ENCODE results near the gene CHRDL2. TPM values are rescaled to one million over a fixed set of nuclear protein-coding genes. Genes with fewer than 3 reads are reported as not detected.

CHRDL2 gene
- total RNA-seq, 1 experiment from 2014 or later: 2.5 TPM

DNA sequence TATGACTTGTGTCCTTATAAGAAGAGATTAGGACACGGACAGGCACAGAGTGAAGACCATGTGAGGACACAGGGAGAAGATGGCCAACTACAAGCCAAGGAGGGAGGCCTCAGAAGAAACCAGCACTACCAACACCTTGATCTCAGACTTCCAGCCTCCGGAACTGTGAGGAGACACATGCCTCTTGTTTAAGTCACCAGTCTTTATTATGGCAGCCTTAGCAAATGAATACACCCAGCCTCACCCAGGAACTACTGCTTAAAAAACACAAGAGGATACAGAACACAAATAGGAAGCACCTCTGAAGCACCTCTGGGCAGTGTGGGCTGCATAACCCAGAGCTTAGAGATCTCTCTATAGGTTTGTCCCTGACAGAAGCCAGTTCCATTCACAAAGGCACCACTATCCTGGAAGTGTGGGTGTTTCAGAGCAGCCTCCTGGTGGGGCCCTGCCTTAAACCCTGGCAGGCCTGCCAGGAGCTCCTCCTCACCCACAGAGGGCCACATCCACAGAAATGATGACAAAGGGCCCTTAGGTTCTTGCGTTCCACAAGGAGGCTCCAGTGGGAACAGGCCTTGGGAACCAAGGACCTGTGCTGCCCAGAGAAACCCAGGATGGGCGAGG is 58.8 kb downstream of the CHRDL2 start:
- H3K36me3 ChIP-seq (ENCODE audit: control insufficient read depth, insufficient read depth, low read length): no peaks in the 10 kb centered on the region
- H3K4me1 ChIP-seq: no peaks in the 10 kb centered on the region
- H3K36me3 Mint-ChIP-seq (ENCODE audit: insufficient read depth, unreplicated experiment): no peaks in the 10 kb centered on the region
- no TSS peak for BruUV-seq (replicated peaks)
- no peak overlapping the region for H3K4me3 ChIP-seq (ENCODE audit: low read depth, low read length)
- no peaks in the 10 kb centered on the region for H3K27me3 Mint-ChIP-seq (ENCODE audit: insufficient read depth, unreplicated experiment)
- TF ChIP-seq, protein P1, sequence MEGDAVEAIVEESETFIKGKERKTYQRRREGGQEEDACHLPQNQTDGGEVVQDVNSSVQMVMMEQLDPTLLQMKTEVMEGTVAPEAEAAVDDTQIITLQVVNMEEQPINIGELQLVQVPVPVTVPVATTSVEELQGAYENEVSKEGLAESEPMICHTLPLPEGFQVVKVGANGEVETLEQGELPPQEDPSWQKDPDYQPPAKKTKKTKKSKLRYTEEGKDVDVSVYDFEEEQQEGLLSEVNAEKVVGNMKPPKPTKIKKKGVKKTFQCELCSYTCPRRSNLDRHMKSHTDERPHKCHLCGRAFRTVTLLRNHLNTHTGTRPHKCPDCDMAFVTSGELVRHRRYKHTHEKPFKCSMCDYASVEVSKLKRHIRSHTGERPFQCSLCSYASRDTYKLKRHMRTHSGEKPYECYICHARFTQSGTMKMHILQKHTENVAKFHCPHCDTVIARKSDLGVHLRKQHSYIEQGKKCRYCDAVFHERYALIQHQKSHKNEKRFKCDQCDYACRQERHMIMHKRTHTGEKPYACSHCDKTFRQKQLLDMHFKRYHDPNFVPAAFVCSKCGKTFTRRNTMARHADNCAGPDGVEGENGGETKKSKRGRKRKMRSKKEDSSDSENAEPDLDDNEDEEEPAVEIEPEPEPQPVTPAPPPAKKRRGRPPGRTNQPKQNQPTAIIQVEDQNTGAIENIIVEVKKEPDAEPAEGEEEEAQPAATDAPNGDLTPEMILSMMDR (IDR thresholded peaks at IDR 0.05; ENCODE audit: insufficient read depth in 1 of 2, low read depth in 1 of 2, low read length in 1 of 2, severe bottlenecking in 1 of 2, unreplicated experiment in 1 of 2): no peak
- intact Hi-C loops (cut with micrococcal nuclease; ENCODE audit: unreplicated experiment): no loop called here
- no peaks in the 10 kb centered on the region for H3K27me3 ChIP-seq (replicated peaks; ENCODE audit: control insufficient read depth, insufficient read depth, low read length)
- no peak for DNase-seq
- no peak overlapping the region for H3K4me3 Mint-ChIP-seq (ENCODE audit: unreplicated experiment)
- H3K27ac Mint-ChIP-seq (ENCODE audit: unreplicated experiment): no peak overlapping the region
- no peaks in the 10 kb centered on the region for H3K9me3 ChIP-seq
- POLR2A ChIA-PET: no interaction called here
- CTCF ChIA-PET: interaction anchor here (0.9 kb wide), 1 partner anchor 67 kb away, joined by 3 read pairs; no protein-coding TSS in a partner anchor
- no peaks in the 10 kb centered on the region for H3K9me3 Mint-ChIP-seq (ENCODE audit: unreplicated experiment)
- peaks cover 8% of the 10 kb centered on the region for H3K4me1 Mint-ChIP-seq (ENCODE audit: low read depth, unreplicated experiment)

DNA sequence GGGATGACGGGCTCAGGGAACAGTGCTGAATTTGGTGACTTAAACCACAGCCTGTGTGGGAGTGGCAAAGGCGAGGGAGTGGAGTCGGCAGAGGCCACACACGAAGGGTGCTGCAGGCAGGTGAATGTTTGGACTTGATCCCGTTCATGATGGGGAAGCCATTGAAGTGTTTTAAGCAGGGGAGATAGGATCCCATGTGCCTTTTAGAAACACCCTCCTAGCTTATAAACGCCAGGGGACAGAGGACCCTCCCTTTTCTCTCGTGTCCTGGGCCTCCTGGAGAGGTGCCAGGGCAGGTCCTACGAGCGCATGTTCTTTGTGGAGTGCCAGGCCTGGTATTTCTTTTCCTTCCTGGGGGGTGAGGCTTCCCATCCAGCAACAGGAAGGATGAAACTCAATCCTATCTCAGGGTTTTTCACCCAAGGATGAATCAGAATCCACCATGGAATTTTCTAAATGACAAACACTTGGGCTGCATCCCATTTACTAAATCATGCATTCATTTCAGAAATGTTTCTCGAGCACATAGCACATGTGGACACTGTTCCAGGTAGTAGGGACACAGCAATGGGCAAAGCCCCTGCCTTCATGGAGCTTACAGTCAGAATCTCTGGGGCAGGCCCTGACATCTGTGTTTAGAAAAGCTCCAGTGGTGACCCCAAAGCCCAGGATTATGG is 59.6 kb downstream of the CHRDL2 start:
- Mint-ChIP-seq H3K4me3 (ENCODE audit: unreplicated experiment) (no peak overlapping the region), H3K27ac (ENCODE audit: unreplicated experiment) (no peak overlapping the region), H3K9me3 (ENCODE audit: unreplicated experiment) (no peaks in the 10 kb centered on the region), H3K27me3 (ENCODE audit: insufficient read depth, unreplicated experiment) (no peaks in the 10 kb centered on the region), H3K4me1 (ENCODE audit: low read depth, unreplicated experiment) (peaks cover 8% of the 10 kb centered on the region), H3K36me3 (ENCODE audit: insufficient read depth, unreplicated experiment) (no peaks in the 10 kb centered on the region)
- CTCF ChIA-PET: interaction anchor here (1.1 kb wide), 1 partner anchor 258 kb away, joined by 3 read pairs; no protein-coding TSS in a partner anchor
- Histone ChIP-seq H3K36me3 (ENCODE audit: control insufficient read depth, insufficient read depth, low read length) (no peaks in the 10 kb centered on the region), H3K4me1 (no peaks in the 10 kb centered on the region), H3K9me3 (no peaks in the 10 kb centered on the region), H3K4me3 (ENCODE audit: low read depth, low read length) (no peak overlapping the region), H3K27me3 (replicated peaks; ENCODE audit: control insufficient read depth, insufficient read depth, low read length) (no peaks in the 10 kb centered on the region)
- intact Hi-C loops (cut with micrococcal nuclease; ENCODE audit: unreplicated experiment): no loop called here
- no TSS peak for BruUV-seq (replicated peaks)
- POLR2A ChIA-PET: no interaction called here
- DNase-seq: no peak
- TF ChIP-seq, protein P1 (IDR thresholded peaks at IDR 0.05; ENCODE audit: insufficient read depth in 1 of 2, low read depth in 1 of 2, low read length in 1 of 2, severe bottlenecking in 1 of 2, unreplicated experiment in 1 of 2): no peak

DNA sequence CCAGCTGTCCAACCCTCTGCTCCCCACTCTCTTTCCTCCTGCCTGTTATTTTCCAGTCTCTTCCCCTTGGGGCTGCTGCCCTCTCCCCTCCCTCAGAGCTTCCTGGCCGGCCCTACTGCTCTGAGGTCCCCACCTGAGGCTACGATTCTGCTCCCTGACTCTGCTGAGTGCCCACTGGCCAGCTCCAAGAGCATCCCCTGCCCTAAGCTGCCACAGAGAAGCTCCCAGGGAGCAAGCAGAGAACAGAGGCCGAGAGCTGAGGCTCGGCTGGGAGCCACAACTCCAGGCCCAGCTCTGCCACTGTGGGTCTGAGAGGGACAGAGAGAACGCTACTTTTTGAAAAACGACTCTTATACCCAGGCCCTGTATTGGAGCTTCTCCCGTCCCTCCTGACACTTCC is 61.1 kb downstream of the CHRDL2 start:
- Histone ChIP-seq H3K4me1 (no peaks in the 10 kb centered on the region), H3K36me3 (ENCODE audit: control insufficient read depth, insufficient read depth, low read length) (no peaks in the 10 kb centered on the region), H3K27me3 (replicated peaks; ENCODE audit: control insufficient read depth, insufficient read depth, low read length) (no peaks in the 10 kb centered on the region), H3K4me3 (ENCODE audit: low read depth, low read length) (no peak overlapping the region), H3K9me3 (no peaks in the 10 kb centered on the region)
- no TSS peak for BruUV-seq (replicated peaks)
- DNase-seq: no peak
- Mint-ChIP-seq H3K9me3 (ENCODE audit: unreplicated experiment) (no peaks in the 10 kb centered on the region), H3K27me3 (ENCODE audit: insufficient read depth, unreplicated experiment) (no peaks in the 10 kb centered on the region), H3K27ac (ENCODE audit: unreplicated experiment) (no peak overlapping the region), H3K36me3 (ENCODE audit: insufficient read depth, unreplicated experiment) (no peaks in the 10 kb centered on the region), H3K4me1 (ENCODE audit: low read depth, unreplicated experiment) (peaks cover 8% of the 10 kb centered on the region), H3K4me3 (ENCODE audit: unreplicated experiment) (no peak overlapping the region)
- TF ChIP-seq, protein P1 (IDR thresholded peaks at IDR 0.05; ENCODE audit: insufficient read depth in 1 of 2, low read depth in 1 of 2, low read length in 1 of 2, severe bottlenecking in 1 of 2, unreplicated experiment in 1 of 2): no peak
- CTCF ChIA-PET: interaction anchor here (0.6 to 1.2 kb wide), 3 partner anchors 32 to 259 kb away, joined by 3 to 8 read pairs (median 3); no protein-coding TSS in a partner anchor
- POLR2A ChIA-PET: no interaction called here
- intact Hi-C loops (cut with micrococcal nuclease; ENCODE audit: unreplicated experiment): no loop called here
